Mucosa of descending colon (tissue), 3 donors: ENCODE data around the gene MAPT. TPM values are rescaled to one million over a fixed set of nuclear protein-coding genes. Genes with fewer than 3 reads are reported as not detected.

Source experiments
- ATAC-seq: fragments of 200-7000 bp; cut with Tn5 transposase; one replicate; pipeline ENCODE4 v1.9.1; 2020; ENCODE audit warnings: mild to moderate bottlenecking, moderate library complexity
- DNase-seq, 3 donors: peaks; one replicate each; pipeline ENCODE4 v3.0.0-alpha.2; 2020
- H3K36me3 ChIP-seq: fragments of 200-600 bp; one replicate; pipeline ENCODE4 v1.8.0; 2021; ENCODE audit warnings: low read depth, mild to moderate bottlenecking
- H3K4me1 ChIP-seq: fragments of 200-600 bp; one replicate; pipeline ENCODE4 v1.8.0; 2021; ENCODE audit warnings: low read depth, mild to moderate bottlenecking
- H3K4me3 ChIP-seq: fragments of 200-600 bp; one replicate; pipeline ENCODE4 v1.8.0; 2021; ENCODE audit warnings: mild to moderate bottlenecking
- H3K9me3 ChIP-seq: fragments of 200-600 bp; one replicate; pipeline ENCODE4 v1.8.0; 2021; ENCODE audit warnings: mild to moderate bottlenecking
- intact Hi-C, 2 donors: fragments of 100-400 bp; cut with DNase I in 1 of 2; cut with micrococcal nuclease in 1 of 2; formaldehyde crosslinking; loops; one replicate each; pipeline versions ENCODE4 v1.11.0 to v1.11.1; 2022; cut with DNase I, micrococcal nuclease
- total RNA-seq, 3 donors: library from RNA; stranded (reverse); fragmentation: NEBNext Ultra II Directional in 2 of 3; extraction: Animal tissue kit (Norgen Biotek cat#: 25700) in 2 of 3; gene quantifications; one replicate each; pipeline versions ENCODE4 v1.2.1 to v1.2.4, GENCODE V29; 2021 to 2023
- TF ChIP-seq, protein P1 (sequence below): fragments of 200-600 bp; IDR thresholded peaks from one replicate; pipeline ENCODE4 v1.8.0; 2022; ENCODE audit warnings: antibody characterized with exemption, mild to moderate bottlenecking
- donor health status: DM: no; HTN: no; CAD: no; lungs with moderate emphysema.
- donor health status: DM: no; HTN: no; CAD: no.
- donor health status: DM: no; HTN: yes; CAD: no.

Gene MAPT
- total RNA-seq, 3 donors from 2014 or later: 0.72 to 61.5 (median 1.4) TPM

DNA sequence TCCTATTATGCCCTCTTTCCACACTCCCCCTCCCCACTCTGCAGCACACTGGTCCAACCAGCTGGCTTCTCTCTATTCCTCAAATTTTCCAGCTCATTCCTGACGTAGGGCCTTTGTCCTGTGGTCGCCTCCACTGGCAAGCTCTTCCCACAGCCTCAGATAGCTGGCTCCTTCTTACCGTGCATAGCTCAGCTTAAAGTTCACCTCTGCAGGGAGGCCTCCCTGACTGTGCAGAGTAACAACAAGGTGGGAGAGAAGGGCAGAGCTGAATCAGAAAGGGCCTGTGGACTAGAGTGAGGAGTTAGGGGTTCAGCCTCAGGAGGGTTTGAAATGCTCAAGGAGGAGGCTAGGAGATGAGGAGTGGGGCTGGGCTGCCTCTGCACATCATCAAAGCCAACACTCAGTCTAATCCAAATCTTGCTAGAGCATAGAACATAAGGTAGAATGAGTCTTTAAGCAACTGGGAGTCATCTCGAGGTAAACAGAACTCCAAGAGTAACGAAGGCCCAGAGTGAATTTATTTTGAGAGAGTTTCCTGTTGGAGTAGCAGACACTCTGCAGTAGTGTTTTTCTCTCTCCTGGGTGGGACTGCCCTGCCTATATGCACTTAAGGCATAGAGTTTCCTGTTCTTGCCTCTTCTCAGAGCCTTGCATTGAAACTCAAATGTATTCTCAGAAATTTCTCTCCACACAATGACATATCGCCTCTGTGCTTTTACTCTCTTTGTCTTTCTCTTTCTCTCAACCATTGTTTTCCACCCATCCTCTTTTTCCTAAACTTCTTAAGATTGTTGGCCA, 30.3 kb upstream of the MAPT start:
- ATAC-seq: no peak
- H3K9me3 ChIP-seq: no peaks in the 10 kb centered on the region
- intact Hi-C loops: no loop called here
- TF ChIP-seq, protein P1, sequence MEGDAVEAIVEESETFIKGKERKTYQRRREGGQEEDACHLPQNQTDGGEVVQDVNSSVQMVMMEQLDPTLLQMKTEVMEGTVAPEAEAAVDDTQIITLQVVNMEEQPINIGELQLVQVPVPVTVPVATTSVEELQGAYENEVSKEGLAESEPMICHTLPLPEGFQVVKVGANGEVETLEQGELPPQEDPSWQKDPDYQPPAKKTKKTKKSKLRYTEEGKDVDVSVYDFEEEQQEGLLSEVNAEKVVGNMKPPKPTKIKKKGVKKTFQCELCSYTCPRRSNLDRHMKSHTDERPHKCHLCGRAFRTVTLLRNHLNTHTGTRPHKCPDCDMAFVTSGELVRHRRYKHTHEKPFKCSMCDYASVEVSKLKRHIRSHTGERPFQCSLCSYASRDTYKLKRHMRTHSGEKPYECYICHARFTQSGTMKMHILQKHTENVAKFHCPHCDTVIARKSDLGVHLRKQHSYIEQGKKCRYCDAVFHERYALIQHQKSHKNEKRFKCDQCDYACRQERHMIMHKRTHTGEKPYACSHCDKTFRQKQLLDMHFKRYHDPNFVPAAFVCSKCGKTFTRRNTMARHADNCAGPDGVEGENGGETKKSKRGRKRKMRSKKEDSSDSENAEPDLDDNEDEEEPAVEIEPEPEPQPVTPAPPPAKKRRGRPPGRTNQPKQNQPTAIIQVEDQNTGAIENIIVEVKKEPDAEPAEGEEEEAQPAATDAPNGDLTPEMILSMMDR: no peak
- H3K4me1 ChIP-seq: no peaks in the 10 kb centered on the region
- H3K4me3 ChIP-seq: no peak overlapping the region
- no peak for DNase-seq
- H3K36me3 ChIP-seq: no peaks in the 10 kb centered on the region

DNA sequence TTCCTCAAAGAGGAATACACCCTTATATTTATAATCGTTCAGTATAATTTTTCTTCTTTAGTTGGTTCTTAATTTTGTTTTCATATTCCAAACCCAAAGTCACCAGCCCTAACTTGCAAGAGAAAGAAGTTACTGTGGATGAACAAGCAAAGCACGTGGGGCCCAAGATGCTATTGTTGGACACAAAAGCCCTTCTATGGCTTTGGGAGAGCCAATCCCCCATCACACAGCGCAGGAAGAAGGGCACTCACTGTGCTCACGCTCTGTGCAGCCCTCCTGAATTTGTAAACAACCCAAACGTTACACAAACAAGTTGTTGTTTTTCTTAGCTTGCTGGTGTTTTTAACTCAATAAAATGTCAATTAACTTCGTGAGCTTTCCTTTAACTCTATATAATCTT, 27.2 kb upstream of the MAPT start:
- no peaks in the 10 kb centered on the region for H3K36me3 ChIP-seq
- DNase-seq: no peak
- ATAC-seq: no peak
- no peak overlapping the region for H3K4me3 ChIP-seq
- TF ChIP-seq, protein P1: no peak
- no peaks in the 10 kb centered on the region for H3K9me3 ChIP-seq
- intact Hi-C loops: no loop called here
- H3K4me1 ChIP-seq: no peaks in the 10 kb centered on the region

DNA sequence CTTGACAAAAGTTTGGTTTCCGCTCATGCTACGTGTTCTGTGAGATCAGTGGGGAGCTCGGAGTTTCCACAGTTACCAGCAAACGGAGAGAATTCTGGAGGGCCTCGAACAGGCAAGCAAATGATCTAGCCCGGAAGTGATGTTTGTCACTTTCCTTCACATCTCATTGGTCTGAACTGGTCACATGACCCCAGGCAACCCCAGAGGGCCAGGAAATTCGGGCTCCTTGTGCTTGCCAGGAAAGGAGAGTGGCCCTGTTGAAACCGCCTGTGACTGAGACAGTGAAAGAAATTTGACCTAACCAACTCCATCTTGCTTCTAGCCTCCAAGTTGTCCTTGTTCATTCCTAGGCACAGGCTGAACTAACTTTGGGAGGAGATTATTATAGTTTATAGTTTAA, 26.7 kb upstream of the MAPT start:
- H3K4me3 ChIP-seq: no peak overlapping the region
- ATAC-seq: no peak
- DNase-seq: no peak
- no peaks in the 10 kb centered on the region for H3K4me1 ChIP-seq
- H3K9me3 ChIP-seq: no peaks in the 10 kb centered on the region
- intact Hi-C loops: no loop called here
- no peaks in the 10 kb centered on the region for H3K36me3 ChIP-seq
- TF ChIP-seq, protein P1: no peak

DNA sequence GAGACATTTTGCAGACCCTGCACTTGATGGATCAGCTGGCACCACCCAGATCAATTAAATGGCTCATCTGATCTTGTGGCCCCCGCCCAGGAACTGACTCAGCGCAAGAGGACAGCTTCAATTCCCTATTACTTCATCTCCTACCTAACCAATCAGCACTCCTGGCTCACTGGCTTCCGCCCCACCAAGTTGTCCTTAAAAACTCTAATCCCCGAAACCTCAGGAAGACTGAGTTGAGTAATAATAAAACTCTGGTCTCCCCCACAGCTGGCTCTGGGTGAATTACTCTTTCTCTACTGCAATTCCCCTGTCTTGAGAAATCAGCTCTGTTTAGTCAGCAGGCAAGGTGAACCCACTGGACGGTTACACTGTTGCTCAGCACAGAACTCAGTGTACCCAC, 26.1 kb upstream of the MAPT start:
- Histone ChIP-seq H3K4me1 (no peaks in the 10 kb centered on the region), H3K4me3 (no peak overlapping the region), H3K9me3 (no peaks in the 10 kb centered on the region), H3K36me3 (no peaks in the 10 kb centered on the region)
- TF ChIP-seq, protein P1: no peak
- intact Hi-C loops: no loop called here
- no peak for ATAC-seq
- DNase-seq: no peak

DNA sequence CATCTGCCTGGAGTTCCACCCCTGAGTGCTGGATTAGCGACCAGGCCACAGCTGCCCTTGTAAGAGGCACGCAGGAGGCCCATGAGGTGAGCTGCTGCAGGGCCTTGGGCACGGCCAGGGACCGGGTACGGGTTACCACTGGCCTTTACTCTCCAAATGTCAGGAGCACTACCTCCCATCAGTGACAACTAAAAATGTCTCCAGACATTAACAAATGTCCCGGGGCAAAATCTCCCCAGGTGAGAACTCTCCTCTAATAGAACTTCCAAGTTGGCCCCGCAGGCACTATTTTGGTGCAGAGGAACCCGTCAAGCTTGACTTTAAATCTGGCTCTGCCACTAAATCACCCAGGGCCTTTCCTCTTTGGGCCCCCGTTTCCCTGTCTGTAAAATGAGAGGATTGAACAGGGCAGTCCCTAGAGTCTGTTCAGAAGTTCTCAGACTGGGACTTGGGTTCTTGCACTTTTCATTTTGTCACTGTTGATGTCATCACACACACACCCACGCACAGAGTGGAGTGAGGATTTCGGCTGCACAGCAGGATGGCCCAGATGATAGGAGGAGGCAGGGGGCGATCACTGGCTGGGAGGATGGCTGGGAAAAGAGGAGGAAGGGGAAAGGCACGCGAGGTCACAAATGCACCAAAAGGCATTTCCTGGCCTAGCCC, 24.5 kb upstream of the MAPT start:
- ATAC-seq (no peak), DNase-seq (no peak)
- TF ChIP-seq, protein P1: no peak
- H3K4me1 ChIP-seq: no peaks in the 10 kb centered on the region
- intact Hi-C loops: no loop called here
- no peaks in the 10 kb centered on the region for H3K36me3 ChIP-seq
- no peak overlapping the region for H3K4me3 ChIP-seq
- no peaks in the 10 kb centered on the region for H3K9me3 ChIP-seq
